ENCODE measurements around the gene BCAS3. TPM values are rescaled to one million over a fixed set of nuclear protein-coding genes. Genes with fewer than 3 reads are reported as not detected.
"Not testable (repeated sequence)": the region's sequence is repeated elsewhere in the genome, so short reads cannot be mapped to it uniquely, and the experiment has no call there.

BCAS3 gene
- total RNA-seq, 1 donor from 2014 or later = 17.1 TPM

DNA sequence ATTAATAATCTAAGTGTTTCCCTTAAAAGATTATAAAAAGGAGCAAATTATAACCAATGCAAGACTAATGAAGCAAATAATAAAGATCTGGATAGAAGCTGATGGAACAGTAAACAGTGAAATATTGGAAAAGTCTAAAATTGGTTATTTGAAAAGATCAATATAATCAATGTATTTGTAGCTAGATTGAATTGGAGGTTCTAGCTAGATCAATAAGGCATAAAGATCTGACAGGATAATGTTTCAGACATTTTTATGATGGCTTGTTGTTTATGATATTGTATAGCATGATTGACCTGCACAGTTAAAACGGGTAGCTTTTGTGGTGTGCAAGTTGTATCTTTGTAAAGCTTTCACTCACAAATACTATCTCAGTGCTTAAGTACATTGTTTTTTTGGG, 245.3 kb downstream of the BCAS3 start:
- no peak for DNase-seq (ENCODE audit: low read depth, low spot score)

DNA sequence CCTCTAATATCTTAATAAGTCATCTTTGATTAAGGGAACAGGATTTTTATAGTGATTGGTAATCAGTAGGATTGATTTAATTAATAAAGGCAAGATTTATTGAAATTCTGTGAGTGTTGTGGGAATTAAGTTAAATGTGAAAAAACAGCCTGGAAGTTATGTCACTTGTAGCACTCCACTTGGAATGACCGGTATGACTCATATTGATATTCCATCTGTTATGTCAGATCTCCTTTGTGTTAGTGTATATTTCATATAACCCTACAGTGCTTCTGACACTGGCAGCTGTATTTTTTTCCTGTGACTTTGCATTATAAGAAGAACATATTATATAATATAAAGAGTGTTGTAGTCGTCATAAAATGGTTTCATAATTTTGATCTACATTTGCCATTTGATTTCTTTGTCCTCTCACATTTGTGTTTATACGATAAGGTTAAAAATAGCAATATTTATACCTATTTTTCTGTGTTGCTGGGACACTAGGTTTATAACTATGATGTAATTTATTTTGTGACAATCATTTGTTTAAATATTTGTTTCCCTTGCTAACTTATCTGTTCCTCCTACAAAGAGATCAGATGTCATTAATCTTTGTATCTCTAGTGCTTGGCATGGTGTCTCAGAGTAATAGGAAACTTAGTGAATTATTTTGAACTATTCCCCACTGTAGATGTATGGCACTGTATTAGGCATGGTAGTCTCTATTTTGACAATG, 249.0 kb downstream of the BCAS3 start:
- DNase-seq (ENCODE audit: low read depth, low spot score) = no peak

DNA sequence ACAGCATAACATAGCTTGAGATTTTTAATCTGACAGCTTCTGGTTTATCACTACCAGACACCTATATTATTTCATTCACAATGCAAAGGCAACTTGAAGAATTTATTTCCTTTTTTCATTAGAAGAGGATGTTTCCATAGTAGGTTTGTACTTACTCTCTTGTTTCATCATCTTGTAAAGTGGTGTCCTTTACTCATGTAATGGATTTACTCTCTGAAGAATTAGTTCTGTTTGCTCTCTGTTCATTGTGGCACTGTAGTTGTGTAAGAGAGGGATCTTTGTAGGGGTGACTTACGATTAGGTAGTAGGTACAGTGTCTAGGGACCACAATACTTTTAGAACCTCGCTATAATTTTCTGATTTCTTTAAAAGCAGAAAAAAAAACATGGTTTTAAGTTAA, 256.1 kb downstream of the BCAS3 start:
- DNase-seq (ENCODE audit: low read depth, low spot score) = no peak

DNA sequence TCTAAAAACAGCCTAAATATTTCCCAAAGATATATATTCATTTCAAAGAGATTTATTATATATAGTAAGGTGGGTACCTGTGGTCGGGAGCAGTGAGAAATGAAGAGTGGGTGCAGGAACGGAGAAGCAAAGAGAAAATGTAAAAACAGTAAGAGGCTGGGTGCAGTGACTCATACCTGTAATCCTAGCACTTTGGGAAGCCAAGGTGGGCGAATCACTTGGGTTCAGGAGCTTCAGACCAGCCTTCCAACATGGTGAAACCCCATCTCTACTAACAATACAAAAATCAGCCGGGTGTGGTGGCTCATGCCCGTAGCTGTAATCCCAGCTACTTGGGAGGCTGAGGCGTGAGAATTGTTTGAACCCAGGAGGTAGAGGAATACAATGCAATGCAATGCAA, 257.1 kb downstream of the BCAS3 start:
- no peak for DNase-seq (ENCODE audit: low read depth, low spot score)

DNA sequence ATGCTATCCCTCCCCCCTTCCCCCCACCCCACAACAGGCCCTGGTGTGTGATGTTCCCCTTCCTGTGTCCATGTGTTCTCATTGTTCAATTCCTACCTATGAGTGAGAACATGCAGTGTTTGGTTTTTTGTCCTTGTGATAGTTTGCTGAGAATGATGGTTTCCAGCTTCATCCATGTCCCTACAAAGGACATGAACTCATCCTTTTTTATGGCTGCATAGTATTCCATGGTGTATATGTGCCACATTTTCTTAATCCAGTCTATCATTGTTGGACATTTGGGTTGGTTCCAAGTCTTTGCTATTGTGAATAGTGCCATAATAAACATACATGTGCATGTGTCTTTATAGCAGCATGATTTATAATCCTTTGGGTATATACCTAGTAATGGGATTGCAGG, 258.3 kb downstream of the BCAS3 start:
- not testable (repeated sequence) for DNase-seq (ENCODE audit: low read depth, low spot score)

DNA sequence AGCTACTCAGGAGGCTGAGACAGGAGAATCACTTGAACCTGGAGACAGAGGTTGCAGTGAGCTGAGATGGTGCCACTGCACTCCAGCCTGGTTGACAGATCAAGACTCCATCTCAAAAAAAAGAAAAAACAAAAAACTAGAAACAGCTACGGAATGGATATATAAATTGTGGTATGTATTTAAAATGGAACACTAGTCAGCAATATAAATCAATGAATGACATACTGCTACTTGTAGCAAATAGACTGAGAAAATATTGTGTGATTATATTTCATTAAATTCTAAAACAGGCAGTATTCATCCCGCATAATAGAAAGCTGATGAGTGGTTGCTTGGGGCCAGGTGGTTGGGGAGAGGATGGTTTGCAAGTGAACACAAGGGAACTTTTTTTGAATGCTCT, 261.7 kb downstream of the BCAS3 start:
- DNase-seq (ENCODE audit: low read depth, low spot score) = no peak

DNA sequence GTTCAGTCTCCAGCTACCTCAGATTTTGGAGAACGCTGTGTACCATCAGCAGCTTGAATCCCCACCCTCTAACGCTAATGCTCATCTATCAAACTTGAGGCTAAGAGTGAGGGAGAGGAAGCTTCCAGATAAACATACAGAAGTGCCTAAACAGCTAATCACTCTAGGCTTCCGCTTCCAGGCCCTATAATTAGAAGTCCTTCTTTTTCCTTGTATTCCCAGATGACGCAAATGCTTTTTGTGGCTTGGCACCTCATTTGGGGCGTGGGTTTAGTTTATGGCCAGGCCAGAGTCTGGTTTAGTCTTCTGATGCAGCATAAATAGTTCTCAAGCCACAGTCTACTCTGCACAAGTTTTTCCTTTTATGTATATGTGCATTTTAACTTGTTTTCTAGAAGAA, 263.4 kb downstream of the BCAS3 start:
- DNase-seq (ENCODE audit: low read depth, low spot score) = peak; percentile 8

DNA sequence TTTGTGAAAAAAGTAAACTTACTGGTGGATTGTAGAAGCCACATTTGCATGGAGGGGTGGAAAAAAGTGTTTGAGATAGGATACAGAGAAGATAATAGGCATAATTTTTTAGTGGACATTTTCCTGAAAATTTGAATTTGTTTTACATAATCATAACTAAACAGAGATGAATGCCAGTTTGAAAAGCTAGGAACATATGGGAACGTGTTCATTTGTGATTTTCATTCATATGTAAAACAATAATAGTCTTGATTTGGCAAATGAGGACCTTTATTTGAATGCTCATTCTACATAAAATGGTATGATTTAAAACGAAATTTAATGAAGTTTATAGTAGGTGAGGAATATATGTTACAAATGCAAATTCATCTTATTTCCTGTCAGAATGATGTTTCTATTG, 263.9 kb downstream of the BCAS3 start:
- no peak for DNase-seq (ENCODE audit: low read depth, low spot score)

DNA sequence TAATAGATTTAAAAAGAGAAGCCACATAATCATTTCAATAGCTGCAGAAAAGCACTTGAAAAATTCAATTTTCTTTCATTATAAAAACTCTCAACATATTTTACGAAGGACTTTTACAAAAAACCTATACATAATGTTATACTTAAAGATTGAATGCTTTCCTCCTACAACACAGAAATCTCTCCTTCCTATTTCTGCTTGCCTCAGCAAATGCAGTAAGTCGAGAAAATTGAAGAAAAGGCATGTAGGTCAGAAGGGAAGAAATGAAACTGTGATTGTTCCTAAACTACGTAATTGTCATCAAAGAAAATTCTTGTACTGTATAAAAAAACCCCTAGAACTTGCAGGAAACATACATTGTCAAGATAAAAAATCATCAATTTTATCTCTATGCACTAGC, 267.1 kb downstream of the BCAS3 start:
- no peak for DNase-seq (ENCODE audit: low read depth, low spot score)

DNA sequence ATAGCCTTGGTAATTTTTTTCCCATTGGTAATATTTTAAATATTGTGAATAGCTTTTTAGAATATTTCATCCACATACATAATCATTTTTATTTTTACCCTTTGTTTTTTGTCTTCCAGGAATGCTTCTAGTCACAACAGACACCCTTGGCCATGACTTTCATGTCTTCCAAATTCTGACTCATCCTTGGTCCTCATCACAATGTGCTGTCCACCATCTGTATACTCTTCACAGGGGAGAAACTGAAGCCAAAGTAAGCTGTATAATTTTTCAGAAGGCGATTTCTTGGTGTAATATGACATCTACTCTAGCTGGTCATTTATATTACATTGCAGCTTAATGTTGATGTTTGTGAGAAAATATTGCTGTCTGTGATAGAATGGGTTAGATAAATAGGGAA, 269.4 kb downstream of the BCAS3 start:
- no peak for DNase-seq (ENCODE audit: low read depth, low spot score)

DNA sequence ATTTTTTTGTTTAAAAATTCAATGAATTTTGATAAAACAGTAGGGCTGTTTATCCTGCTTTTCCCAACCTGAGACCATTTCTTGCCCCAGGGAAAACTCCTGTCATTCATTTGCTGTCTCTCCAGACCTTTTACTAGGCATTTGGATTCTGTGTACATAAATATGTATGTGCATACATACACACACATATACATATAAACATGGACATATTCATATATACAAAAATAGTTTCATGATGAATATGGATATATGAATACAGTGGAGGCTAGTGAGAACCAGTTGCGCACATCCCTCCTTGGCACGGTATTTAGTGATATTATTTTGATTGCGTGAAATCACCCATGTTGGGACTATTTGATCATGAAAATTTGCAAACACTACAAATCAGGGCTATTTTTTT, 269.9 kb downstream of the BCAS3 start:
- no peak for DNase-seq (ENCODE audit: low read depth, low spot score)

DNA sequence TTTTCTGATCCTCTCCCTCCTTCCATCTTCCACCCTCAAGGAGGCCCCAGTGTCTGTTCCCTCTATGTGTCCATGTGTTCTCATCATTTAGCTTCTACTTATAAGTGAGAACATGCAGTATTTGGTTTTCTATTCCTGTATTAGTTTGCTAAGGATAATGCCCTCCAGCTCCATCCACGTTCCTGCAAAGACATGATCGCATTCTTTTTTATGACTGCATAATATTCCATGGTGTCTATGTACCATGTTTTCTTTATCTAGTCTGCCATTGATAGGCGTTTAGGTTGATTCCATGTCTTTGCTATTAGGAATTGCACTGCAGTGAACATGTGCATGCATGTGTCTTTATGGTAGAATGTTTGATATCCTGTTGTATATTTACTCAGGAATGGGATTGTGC, 275.1 kb downstream of the BCAS3 start:
- no peak for DNase-seq (ENCODE audit: low read depth, low spot score)

DNA sequence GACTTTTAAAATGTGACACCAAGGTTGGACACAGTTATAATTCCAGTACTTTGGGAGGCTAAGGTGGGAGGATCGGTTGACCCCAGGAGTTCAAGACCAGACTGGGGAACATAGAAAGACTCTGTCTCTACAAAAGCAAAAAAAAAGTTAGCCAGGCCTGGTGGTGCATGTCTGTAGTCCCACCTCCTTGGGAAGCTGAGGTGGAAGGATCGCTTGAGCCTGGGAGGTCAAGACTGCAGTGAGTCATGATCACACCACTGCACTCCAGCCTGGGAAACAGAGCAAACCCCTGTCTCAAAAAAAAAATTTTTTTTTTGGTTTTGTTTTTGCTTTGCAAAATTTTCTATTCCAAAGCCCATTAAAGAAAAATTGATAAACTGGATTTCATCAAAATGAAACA, 281.4 kb downstream of the BCAS3 start:
- no peak for DNase-seq (ENCODE audit: low read depth, low spot score)

DNA sequence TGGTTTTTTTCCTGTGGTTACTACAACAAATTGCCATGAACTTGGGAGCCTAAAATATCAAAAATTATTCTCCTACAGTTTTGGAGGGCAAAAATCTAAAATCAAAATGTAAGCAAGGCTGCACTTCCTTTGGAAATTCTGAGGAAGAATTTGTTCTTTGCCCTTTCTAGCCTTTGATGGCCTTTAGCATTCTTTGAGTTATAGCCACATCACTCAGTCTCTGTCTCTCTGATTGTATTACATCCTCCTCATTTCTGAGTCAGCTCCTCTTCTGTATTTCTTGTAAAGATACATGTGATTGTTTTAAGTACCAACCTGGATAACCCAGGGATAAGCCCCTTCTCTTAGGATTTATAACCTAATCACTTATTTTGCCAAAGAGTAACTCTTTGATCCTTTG, 282.0 kb downstream of the BCAS3 start:
- no peak for DNase-seq (ENCODE audit: low read depth, low spot score)

DNA sequence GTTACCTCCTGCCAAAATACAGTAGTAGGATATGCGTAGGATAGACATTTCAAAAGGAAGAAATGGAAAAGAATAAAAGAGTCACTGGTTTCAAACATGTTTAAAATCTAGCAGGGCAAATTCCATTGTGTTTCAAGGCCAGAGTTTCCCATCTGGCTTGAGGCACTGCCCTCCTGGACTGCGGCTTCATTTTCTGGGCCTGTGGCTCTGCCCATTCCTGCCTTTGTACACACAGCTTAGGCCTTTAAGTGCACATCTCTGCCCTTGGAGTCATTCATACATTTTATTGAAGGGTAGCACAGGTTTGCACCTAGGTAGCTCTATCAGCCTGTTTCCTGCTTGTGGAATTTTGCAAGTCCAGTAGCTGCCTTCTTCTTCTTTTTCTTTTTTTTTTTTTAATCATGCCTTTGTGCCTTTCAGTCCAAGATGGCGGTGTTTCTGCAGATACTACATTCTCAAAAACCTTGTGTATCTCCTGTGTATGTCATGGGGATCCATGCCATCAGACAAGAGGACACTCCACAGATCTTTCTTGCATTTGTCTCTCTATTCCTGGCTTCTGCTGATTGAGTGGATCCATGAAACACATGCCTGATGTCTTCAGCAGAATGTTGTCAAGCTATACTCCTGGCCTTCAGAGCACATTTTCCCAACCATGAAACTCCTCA, 282.9 kb downstream of the BCAS3 start:
- no peak for DNase-seq (ENCODE audit: low read depth, low spot score)

DNA sequence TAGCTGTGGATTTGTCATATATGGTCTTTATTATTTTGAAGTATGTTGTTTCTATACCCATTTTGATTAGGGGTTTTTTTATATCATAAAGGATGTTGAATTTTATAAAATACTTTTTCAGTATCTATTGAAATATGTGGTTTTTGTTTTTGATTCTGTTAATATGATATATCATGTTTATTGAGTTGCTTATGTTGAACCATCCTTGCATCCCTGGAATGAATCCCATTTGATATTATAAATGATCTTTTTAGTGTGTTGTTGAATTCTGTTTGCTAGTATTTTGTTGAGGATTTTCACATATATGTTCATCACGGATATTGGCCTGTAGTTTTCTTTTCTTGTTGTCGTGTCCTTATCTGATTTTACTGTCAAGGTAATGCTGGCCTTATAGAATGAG, 286.5 kb downstream of the BCAS3 start:
- DNase-seq (ENCODE audit: low read depth, low spot score) = no peak

DNA sequence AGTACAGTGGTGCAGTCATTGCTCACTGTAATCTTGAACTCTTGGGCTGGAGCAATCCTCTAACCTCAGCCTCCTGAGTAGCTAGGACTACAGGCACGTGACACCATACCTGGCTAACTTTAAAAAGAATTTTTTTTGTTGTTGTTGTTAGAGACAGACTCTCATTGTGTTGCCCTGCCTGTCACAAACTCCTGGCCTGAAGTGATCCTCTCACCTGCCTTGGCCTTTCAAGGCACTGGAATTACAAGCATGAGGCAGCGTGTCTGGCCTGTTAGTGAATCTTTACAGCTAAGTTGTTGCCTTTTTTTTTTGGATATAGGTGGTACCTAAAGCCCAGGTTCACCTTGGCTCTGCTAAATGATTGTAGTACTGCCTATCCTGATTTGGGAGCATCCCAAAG, 290.6 kb downstream of the BCAS3 start:
- DNase-seq (ENCODE audit: low read depth, low spot score) = no peak

DNA sequence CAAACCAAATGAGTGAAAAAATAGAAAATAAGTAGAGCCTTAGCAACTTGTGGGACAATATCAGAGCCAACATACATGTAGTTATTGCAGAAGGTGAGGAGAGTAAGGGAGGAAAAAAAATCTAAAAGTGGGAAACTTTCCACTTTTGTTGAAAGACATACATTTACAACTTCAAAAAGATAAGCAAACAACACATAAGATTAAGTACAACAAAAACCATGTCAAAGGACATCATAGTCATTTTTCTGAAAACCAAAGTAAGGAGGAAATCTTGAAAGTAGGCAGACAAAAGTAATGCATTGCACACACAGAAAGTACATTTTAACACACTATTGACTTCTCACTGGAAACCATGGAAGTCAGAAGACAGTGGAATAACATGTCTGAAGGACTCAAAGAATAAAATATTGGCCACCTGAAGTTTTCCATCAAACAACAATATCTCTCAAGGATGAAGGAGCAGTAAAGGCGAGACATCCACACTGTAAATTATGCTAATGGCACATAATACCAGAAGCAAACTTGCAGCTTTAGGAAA, 291.9 kb downstream of the BCAS3 start:
- no peak for DNase-seq (ENCODE audit: low read depth, low spot score)

DNA sequence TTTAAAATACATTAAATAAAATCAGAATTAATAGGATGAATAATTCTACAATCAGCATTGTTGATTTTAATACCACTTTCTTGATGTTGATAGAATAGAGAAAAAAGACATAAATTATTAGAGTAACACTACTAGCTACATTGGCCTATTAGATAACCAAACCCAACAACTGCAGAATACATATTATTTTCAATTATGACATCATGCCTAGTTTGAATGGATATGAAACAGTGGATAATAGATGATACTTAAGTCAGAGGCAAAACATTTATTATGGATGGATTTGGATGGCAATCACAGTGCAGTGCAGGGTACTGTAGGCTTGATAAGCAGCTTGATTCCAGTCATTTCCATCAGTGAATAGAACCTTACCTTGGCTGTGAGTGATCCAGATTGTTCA, 293.1 kb downstream of the BCAS3 start:
- no peak for DNase-seq (ENCODE audit: low read depth, low spot score)

DNA sequence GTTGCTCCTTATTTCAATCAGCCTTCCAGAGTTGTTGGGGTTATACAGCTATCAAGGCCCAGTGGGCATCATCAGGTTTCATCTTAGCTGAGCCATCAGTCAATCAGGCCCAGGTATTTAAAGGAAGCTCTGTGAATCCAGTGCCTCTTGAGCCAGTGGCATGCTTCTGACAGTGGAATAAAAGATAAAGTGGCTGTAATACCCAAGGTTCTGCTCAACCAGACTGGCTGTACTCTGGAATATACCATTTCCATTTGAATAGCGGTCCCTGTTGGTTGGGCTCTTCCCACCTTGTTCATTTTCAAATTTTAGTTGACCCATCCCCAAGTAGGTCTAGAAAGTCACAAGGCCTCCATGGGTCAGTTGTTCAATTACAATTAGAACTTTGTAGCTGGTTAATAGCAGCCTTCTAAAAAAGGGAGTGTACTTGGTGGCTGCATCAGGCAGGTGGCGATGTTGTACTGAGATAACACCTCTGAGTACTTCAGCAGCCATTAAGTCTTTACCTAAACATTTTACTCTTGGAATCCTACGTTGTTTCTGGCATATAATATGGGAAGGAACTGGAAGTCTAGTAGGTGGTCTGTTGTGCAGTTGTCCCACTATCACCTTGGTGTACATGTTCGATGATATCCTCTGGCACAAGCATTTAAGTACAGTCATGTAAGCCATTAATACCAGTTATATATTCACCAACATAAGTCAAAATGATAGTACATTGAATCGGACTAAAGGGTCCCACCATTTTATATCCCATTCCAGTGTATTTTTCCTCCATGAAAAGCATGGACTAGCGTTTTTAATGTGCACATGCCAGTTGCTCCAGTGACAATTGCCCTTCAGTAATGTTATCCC, 294.1 kb downstream of the BCAS3 start:
- DNase-seq (ENCODE audit: low read depth, low spot score) = peak; percentile 17

DNA sequence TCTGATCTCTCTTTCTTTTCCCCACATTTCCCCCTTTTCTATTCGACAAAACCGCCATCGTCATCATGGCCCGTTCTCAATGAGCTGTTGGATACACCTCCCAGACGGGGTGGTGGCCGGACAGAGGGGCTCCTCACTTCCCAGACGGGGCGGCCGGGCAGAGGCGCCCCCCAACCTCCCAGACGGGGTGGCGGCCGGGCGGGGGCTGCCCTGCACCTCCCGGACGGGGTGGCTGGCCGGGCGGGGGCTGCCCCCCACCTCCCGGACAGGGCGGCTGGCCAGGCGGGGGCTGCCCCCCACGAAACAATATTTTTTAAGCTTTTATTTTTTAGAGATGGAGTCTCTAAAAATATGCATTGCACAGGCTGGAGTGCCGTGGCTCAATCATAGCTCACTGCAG, 299.2 kb downstream of the BCAS3 start:
- DNase-seq (ENCODE audit: low read depth, low spot score) = not testable (repeated sequence)

DNA sequence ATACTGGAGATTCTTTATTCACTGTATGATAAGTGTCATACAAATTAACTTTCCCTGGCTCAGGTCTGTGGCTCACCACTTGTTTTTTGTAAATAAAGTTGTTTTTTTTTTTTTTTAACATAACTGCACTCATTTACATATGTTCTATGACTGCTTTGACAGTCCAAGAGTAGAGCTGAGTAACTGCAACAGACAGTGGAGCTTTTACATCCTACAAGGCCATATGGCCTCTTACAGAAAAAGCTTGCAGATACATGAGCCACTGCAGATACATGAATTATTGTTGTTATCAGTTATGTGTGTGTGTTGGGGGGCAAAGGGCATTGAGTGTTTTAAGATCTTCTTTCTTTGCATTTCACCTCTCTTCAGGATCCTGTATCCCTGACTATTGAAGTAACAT, 311.7 kb downstream of the BCAS3 start:
- DNase-seq (ENCODE audit: low read depth, low spot score) = no peak

Measured in pulmonary artery endothelial cell (primary cell).